Glutamatergic neuron (in vitro differentiated cells): ENCODE results near the gene DOCK11. TPM values are rescaled to one million over a fixed set of nuclear protein-coding genes. Genes with fewer than 3 reads are reported as not detected.

Experiments used
- DNase-seq: peaks from one replicate; pipeline ENCODE4 v3.0.0; 2022
- H3K27ac Mint-ChIP-seq: one replicate; pipeline ENCODE4 v1.8.0; 2020; ENCODE audit warnings: mild to moderate bottlenecking, mixed read lengths, inconsistent platforms; ENCODE audit not compliant: unreplicated experiment
- H3K27me3 Mint-ChIP-seq: one replicate; pipeline ENCODE4 v1.8.0; 2020; ENCODE audit warnings: mild to moderate bottlenecking, moderate library complexity, mixed read lengths, inconsistent platforms; ENCODE audit not compliant: unreplicated experiment
- H3K36me3 Mint-ChIP-seq: one replicate; pipeline ENCODE4 v1.8.0; 2020; ENCODE audit warnings: mild to moderate bottlenecking, mixed read lengths, inconsistent platforms; ENCODE audit not compliant: unreplicated experiment
- H3K4me1 Mint-ChIP-seq: one replicate; pipeline ENCODE4 v1.8.0; 2020; ENCODE audit warnings: mild to moderate bottlenecking, low read depth, mixed read lengths, inconsistent platforms; ENCODE audit not compliant: unreplicated experiment
- H3K4me3 Mint-ChIP-seq: one replicate; pipeline ENCODE4 v1.8.0; 2020; ENCODE audit warnings: mild to moderate bottlenecking, mixed read lengths, inconsistent platforms; ENCODE audit not compliant: unreplicated experiment
- H3K9me3 Mint-ChIP-seq: one replicate; pipeline ENCODE4 v1.8.0; 2020; ENCODE audit warnings: mild to moderate bottlenecking, moderate library complexity, mixed read lengths, inconsistent platforms; ENCODE audit not compliant: unreplicated experiment
- total RNA-seq: library from RNA; stranded (reverse); fragmentation: NEBNext Ultra II Directional; extraction: Animal tissue kit (Norgen Biotek cat#: 25700); gene quantifications from one replicate; pipeline ENCODE4 v1.2.1, GENCODE V29; 2021; ENCODE audit not compliant: unreplicated experiment
- TF ChIP-seq, protein P1 (sequence below): fragments of 200-600 bp; sonication (generic); IDR thresholded peaks from one replicate; pipeline ENCODE4 v1.5.0; 2021; ENCODE audit not compliant: partially characterized antibody, unreplicated experiment

DOCK11 gene
- total RNA-seq, 1 donor from 2014 or later = 53.1 TPM

DNA sequence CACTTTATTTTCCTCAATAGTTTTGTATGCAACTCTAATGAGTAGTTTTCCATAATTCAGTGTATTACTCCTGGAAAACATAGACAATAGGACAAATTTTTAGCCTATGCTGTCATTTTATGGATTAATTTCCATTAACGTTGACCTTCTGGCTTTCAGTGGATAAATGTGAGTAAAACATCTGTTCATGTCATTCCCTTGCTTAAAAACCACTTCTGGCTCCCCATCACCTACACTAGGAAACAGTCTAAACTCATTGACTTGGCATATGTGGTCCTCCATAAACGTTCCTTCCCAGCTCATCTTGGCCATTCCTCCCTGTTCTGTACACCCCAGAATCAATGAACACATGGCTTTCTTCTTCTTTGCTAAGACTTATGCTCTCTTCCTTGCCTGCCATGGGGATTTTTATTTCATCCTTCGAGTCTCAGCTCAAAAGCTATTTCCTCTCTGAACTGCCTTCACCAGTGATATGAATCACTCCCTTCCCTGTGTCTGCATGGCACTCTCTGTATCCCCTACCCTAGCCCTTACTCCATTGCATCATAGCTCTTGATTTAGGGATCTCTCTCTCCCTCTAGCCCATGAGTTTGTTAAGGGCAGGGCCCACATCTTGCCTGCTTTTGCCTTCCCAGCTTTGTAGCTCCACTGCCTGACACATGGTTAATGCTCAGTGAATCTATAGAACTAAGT, 34.8 kb downstream of the DOCK11 start:
- peaks cover 22% of the 10 kb centered on the region for H3K4me1 Mint-ChIP-seq
- H3K4me3 Mint-ChIP-seq = no peak overlapping the region
- H3K27ac Mint-ChIP-seq = no peak overlapping the region
- no peaks in the 10 kb centered on the region for H3K9me3 Mint-ChIP-seq
- DNase-seq = no peak
- TF ChIP-seq, protein P1, sequence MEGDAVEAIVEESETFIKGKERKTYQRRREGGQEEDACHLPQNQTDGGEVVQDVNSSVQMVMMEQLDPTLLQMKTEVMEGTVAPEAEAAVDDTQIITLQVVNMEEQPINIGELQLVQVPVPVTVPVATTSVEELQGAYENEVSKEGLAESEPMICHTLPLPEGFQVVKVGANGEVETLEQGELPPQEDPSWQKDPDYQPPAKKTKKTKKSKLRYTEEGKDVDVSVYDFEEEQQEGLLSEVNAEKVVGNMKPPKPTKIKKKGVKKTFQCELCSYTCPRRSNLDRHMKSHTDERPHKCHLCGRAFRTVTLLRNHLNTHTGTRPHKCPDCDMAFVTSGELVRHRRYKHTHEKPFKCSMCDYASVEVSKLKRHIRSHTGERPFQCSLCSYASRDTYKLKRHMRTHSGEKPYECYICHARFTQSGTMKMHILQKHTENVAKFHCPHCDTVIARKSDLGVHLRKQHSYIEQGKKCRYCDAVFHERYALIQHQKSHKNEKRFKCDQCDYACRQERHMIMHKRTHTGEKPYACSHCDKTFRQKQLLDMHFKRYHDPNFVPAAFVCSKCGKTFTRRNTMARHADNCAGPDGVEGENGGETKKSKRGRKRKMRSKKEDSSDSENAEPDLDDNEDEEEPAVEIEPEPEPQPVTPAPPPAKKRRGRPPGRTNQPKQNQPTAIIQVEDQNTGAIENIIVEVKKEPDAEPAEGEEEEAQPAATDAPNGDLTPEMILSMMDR = no peak
- peaks cover 2% of the 10 kb centered on the region for H3K27me3 Mint-ChIP-seq
- H3K36me3 Mint-ChIP-seq = no peaks in the 10 kb centered on the region

DNA sequence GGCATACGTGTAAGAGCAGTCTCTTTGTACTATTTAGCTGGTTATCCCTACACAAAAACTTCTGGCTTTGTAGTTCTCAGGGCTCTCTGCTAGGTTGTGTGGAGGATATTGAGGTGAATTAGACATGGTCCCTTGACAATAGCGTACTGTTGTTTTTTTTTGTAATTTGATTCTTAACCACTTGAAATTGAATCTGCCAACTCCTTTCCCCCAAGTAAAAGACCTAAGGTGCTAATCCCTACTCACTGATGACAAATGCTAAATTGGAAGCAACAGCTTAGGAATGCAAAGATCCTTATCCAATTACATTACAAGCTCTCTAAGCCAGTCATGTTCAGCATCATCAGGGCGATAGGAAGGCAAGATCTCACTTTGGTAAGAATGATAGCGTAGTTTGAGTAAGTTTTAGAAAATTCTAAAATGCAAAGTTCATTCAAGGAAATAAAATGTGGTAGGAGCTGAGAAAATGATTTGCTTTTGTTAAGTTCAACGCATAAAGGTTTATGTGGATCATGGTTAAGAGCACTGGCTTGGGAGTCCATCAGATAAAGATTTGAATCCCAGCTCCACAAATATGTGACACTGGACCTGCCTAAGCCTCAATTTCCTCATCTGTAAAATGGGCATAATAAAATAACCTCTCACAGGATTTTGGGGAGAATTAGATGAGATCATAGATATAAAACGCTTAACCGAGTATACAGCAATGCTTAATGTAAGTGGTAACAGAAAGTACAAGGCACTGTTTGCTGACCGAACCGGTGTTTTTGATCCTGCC, 39.3 kb downstream of the DOCK11 start:
- Mint-ChIP-seq H3K9me3 (no peaks in the 10 kb centered on the region), H3K4me3 (no peak overlapping the region), H3K27ac (no peak overlapping the region), H3K27me3 (peaks cover 2% of the 10 kb centered on the region), H3K4me1 (peaks cover 19% of the 10 kb centered on the region), H3K36me3 (no peaks in the 10 kb centered on the region)
- TF ChIP-seq, protein P1 = no peak
- no peak for DNase-seq

DNA sequence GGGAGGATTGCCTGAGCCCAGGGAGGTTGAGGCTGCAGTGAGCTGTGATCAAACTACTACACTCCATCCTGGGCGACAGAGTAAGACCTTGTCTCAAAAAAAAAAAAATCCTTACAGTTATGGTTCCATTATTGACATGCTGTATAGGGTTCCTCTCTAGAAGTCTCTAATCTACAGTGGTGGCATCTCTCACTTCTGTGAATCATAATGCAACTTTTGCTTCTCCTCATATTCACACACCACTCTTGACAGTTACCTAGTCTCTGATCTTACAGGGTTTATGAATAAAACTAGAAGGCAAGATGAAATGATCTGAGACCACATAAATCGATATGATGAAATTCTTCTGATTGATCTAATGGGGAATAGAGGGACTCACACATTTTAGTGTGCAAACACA, 40.6 kb downstream of the DOCK11 start:
- Mint-ChIP-seq H3K27ac (no peak overlapping the region), H3K4me3 (peak overlapping the region; percentile 48), H3K9me3 (no peaks in the 10 kb centered on the region), H3K36me3 (no peaks in the 10 kb centered on the region), H3K27me3 (no peaks in the 10 kb centered on the region), H3K4me1 (peaks cover 13% of the 10 kb centered on the region)
- TF ChIP-seq, protein P1 = no peak
- no peak for DNase-seq

DNA sequence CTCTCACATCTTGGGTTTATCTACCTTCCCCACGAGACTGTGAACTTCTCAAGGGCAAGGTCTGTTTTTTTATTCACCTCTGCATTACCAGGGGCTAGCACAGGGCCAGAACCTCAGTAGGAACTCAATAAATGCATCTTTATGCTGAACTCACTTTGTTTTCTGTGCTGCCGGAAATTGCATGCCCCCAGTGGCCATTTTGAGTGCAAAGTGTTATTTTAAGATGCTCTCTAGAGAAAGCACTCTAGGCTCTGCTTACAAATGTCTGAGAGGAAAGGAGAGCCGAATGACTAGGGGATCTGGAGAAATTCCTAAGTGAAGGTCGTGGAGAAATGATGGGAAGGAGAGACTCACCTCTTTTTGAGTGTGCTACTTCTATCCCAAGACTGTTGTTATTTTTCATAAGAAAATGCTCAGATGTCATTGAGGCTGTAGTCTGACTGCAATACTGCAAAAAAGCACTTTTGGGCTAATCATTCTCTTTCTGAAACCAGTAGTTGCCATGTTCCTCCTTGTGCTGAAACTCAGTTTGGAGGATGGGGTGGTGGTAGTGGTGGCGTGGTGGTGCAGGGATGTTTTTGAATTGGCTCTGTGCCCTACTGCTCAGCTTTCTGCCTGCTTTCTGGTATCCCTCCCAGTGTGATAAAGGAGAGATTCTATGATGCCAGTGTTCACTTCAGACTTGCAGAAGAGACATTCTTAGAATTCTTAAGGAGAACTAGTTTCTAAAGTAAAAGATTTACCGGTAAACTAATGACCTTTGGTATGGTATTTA, 41.3 kb downstream of the DOCK11 start:
- Mint-ChIP-seq H3K27me3 (no peaks in the 10 kb centered on the region), H3K4me3 (peak overlapping the region; percentile 48), H3K4me1 (peaks cover 13% of the 10 kb centered on the region), H3K27ac (no peak overlapping the region), H3K9me3 (no peaks in the 10 kb centered on the region), H3K36me3 (no peaks in the 10 kb centered on the region)
- TF ChIP-seq, protein P1 = peak; percentile 16
- peak; percentile 26 for DNase-seq

DNA sequence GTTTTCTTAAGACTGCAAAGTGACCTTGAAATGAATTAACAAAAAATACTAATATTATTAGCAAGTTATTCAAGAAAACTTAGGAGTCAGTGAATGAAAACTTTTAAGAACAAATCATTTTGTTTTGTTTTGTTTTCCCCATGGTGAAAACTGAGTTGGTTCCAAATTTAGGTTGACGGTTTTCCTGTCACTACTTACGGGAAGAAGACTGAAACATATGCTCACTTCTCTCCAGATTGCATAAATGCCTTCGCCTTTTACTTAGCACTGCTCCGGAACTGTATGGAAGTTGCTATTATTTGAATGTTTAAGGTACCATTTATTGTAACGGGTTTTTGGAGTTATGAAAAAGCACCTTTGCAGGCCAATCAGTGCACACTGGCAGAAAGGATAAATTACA, 42.8 kb downstream of the DOCK11 start:
- Mint-ChIP-seq H3K27ac (no peak overlapping the region), H3K4me1 (peaks cover 13% of the 10 kb centered on the region), H3K9me3 (no peaks in the 10 kb centered on the region), H3K36me3 (no peaks in the 10 kb centered on the region), H3K4me3 (no peak overlapping the region), H3K27me3 (no peaks in the 10 kb centered on the region)
- TF ChIP-seq, protein P1 = no peak
- DNase-seq = no peak
